ENCODE results near the gene ZNF260.

ZNF260 gene

DNA sequence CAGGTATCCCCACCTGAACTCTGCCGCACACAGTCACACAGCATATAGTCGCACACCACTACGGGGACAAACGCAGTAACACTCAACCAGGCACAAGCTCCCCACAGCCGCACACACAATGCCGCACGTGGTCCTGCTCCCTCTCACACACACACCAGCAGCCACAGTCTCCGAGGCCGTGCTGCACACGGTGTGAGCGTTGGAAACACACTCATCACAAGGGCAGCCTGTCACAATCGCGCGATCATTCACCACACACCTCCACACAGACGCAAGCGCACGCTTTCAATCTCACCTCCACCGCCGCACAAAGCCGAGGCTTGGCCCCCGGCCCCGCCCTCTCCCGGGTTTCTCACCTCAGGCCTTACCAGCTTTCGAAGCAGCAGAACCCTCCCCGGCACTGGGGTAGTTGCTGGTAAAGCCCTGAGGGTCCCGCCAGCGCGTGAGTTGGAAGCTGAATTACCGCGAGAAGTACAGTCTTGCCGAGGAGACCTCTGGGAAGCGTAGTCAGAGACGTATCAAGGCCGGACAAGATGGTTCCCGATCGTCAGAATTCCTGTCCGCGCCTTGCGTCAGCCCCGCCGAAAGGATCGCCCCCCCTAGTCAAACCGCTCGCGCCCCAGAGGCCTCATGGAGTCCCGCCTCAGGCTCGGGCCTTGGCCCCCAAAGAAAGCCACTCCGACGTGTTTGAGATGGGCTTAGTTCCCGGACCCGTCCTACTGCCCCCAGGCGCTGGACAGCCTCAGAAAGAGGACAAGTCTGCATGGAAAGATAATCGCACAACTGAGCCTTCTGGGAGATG is 38.8 kb downstream of the ZNF260 start, which contains the start of gene ZNF566:
TSS of gene ZNF566 (minus strand) at position 444 of the 802 bp plus-strand sequence. CDS start 13,004 bp downstream, outside the sequence.
- peak; percentile 91 for DNase-seq

DNA sequence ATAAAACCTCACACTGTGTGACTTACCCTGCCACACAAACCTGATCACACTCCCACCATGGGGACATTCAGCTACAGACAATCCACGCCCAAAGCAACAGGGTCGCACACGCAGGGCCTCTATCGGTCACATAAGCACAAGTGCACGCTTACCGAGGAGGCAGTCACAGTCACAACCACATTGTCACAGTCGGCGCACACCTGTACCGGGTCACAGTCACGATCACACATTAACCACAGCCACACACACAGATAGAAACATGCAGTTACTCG is 39.3 kb downstream of the ZNF260 start:
- no peak for DNase-seq

DNA sequence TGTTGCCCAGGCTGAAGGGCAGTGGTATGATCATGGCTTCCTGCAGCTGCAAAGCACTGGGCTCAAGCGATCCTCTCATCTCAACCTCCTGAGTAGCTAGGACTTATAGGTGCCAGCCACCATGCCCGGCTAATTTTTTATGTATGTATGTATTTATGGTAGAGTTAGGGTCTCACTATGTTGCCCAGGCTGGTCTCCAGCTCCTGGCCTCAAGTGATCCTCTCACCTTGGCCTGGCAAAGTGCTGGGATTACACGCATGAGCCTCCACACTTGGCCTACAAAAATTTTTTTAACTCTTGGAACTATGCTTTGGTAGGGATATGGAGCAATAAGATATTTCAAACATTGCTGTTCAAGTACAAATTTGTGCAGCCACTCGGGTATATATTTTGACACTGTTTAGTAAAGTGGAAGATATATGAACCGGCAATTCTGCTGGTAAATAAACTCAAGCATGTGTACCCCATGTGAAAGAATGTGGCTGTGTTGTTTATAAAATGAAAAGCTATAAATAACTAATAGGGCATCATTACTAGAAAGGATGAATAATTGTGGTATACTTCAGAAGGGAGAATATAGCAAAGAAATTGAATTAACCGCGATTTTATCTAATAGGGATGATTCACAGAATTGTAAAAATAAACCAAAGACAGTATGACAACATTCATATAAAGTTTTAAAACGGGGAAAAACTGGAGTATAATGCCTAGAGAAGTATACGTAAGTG is 39.8 kb downstream of the ZNF260 start:
- no peak for DNase-seq

DNA sequence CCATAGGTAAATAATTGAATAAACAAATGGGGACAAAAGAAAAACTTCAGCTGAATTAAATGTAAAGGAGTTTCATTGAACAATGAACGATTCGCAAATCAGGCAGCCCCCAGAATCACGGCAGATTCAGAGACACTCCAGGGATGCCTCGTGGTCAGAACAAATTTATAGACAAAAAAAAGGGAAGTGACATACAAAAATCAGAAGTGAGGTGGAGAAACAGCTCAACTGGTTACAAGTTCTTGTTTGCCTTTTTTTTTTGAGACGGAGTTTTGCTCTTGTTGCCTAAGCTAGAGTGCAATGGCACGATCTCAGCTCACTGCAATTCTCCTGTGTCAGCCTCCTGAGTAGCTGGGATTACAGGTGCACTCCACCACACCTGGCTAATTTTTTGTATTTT is 44.4 kb downstream of the ZNF260 start:
- DNase-seq = no peak

- DNase-seq = no peak
Observed at GRCh38 chr19:36482876-36483275, 45.2 kb downstream of the ZNF260 start.

All from NCI-H187 treated with DMSO at 0.1 percent for 48 hours (cell line).